ENCODE measurements around the gene UTF1. TPM values are rescaled to one million over a fixed set of nuclear protein-coding genes. Genes with fewer than 3 reads are reported as not detected.

The UTF1 gene
- total and polyA plus RNA-seq, 2 of the 8 experiments (the other 6 are each of a cell fraction or from before 2014, with no cell fraction given): 0.47 to 21.8 TPM

GRCh38 chr10:133189256-133189655 lies 40.8 kb upstream of the UTF1 start:
- Histone ChIP-seq H3K79me2 (ENCODE audit: control insufficient read depth in 1 of 2, insufficient read depth in 2 of 2, low read length in 2 of 2) (no peaks in the 10 kb centered on the region), H3K9me3 (ENCODE audit: insufficient read depth in 2 of 2, low read depth in 1 of 2, low read length in 1 of 2) (peaks cover 15 to 30% of the 10 kb centered on the region in 2 experiments; a peak in 3 of 4 replicates), H3K27ac (ENCODE audit: low read depth, low read length) (no peak overlapping the region), H3K79me1 (ENCODE audit: low read depth, low read length) (no peaks in the 10 kb centered on the region), H2AFZ (ENCODE audit: low read length) (no peak overlapping the region), H4K5ac (ENCODE audit: insufficient read length, low read depth, low read length) (no peak overlapping the region), H3K9ac (replicated peaks in 1 of 4; ENCODE audit: extremely low read depth in 1 of 4, low read depth in 3 of 4, low read length in 3 of 4) (no peak overlapping the region), H3K18ac (ENCODE audit: extremely low read depth, low read length) (no peak overlapping the region), H3K14ac (ENCODE audit: insufficient read length) (no peak overlapping the region), H3K4me2 (ENCODE audit: insufficient read depth in 1 of 2, low read depth in 2 of 2, low read length in 2 of 2) (no peak overlapping the region), H2BK20ac (ENCODE audit: low read length) (no peak overlapping the region), H2BK120ac (replicated peaks; ENCODE audit: low read depth, low read length) (no peak overlapping the region), H4K8ac (ENCODE audit: extremely low read depth, insufficient read depth, low read length) (no peak overlapping the region; the same call in 1 of the 2 replicates), H4K20me1 (replicated peaks in 1 of 2; ENCODE audit: control insufficient read depth in 1 of 2, insufficient read depth in 2 of 2, low read length in 2 of 2) (peaks cover 0 to 3% of the 10 kb centered on the region in 2 experiments), H3K4me3 (ENCODE audit: extremely low read depth in 1 of 4, insufficient read depth in 2 of 4, low read depth in 3 of 4, low read length in 4 of 4) (no peak overlapping the region), H2BK5ac (ENCODE audit: low read depth, low read length) (no peak overlapping the region), H4K91ac (replicated peaks; ENCODE audit: insufficient read length, low read length) (no peak overlapping the region), H3K27me3 (replicated peaks in 1 of 4; ENCODE audit: control insufficient read depth in 3 of 4, extremely low read depth in 1 of 4, insufficient read depth in 3 of 4, low read length in 3 of 4) (no peaks in the 10 kb centered on the region), H2BK12ac (ENCODE audit: low read depth, low read length) (no peak overlapping the region), H2BK15ac (ENCODE audit: low read length) (no peak overlapping the region), H3K23ac (ENCODE audit: insufficient read length) (no peak overlapping the region), H3K4ac (replicated peaks; ENCODE audit: insufficient read length, low read depth, low read length) (no peak overlapping the region), H2AK5ac (ENCODE audit: low read depth, low read length) (no peak overlapping the region), H3K36me3 (ENCODE audit: control insufficient read depth in 2 of 4, insufficient read depth in 4 of 4, low read length in 3 of 4) (peaks cover 0 to 25% (median 4%) of the 10 kb centered on the region in 4 experiments; a peak in 3 of 8 replicates), H3K4me1 (replicated peaks in 1 of 4; ENCODE audit: control insufficient read depth in 3 of 4, insufficient read depth in 4 of 4, low read length in 3 of 4) (no peaks in the 10 kb centered on the region; a peak in 1 of 7 replicates), H3K56ac (replicated peaks; ENCODE audit: insufficient read length, low read depth, low read length) (no peak overlapping the region), H3K23me2 (ENCODE audit: low read depth, low read length) (no peaks in the 10 kb centered on the region)
- DNase-seq (ENCODE audit: low read depth in 1 of 2, low spot score in 2 of 2): no peak
- ChIA-PET POLR2A (ENCODE audit: partially characterized antibody) (interaction anchor here (0.9 to 1.3 kb wide), 2 partner anchors 10 to 31 kb away, joined by 3 to 5 read pairs; no protein-coding TSS in a partner anchor), CTCF (ENCODE audit: partially characterized antibody) (interaction anchor here (0.6 kb wide), 1 partner anchor 36 kb away, joined by 3 read pairs; no protein-coding TSS in a partner anchor)
- FAIRE-seq: no peak
- WGBS, 2 experiments (ENCODE audit: extremely low coverage in 1 of 2, insufficient coverage in 1 of 2, insufficient read length in 1 of 2, insufficient replicate concordance in 2 of 2, low coverage in 1 of 2, low lambda C conversion rate in 2 of 2, missing lambda C conversion rate in 1 of 2): 98% methylated on average over 19 of the region's 22 CpGs; no CpG with 5 or more reads in 1 of the 2 experiments
- no peak for TF ChIP-seq KDM4A (IDR thresholded peaks at IDR 0.05; ENCODE audit: low read depth, low read length, severe bottlenecking)
